Keratinocyte (primary cell): ENCODE data around the gene STOM. TPM values are rescaled to one million over a fixed set of nuclear protein-coding genes. Genes with fewer than 3 reads are reported as not detected.
"Not testable (repeated sequence)": the region's sequence is repeated elsewhere in the genome, so short reads cannot be mapped to it uniquely, and the experiment has no call there.

Source experiments
- DNase-seq: peaks from one replicate; pipeline ENCODE4 v3.0.0-alpha.2; 2011; ENCODE audit warnings: low read depth, missing footprints, low spot score
- FAIRE-seq: peaks from 2 replicates; lab custom pipeline; 2011; peaks lifted over from hg19 to GRCh38; lab: Jason Lieb, UNC
- H2AFZ ChIP-seq: 2 replicates; pipeline ENCODE4 v1.6.0; 2012; ENCODE audit warnings: low read length, control low read depth, inconsistent platforms; ENCODE audit not compliant: control insufficient read depth
- H3K27ac ChIP-seq: 2 replicates; pipeline ENCODE4 v1.5.1; 2011; ENCODE audit warnings: low read length; ENCODE audit not compliant: control insufficient read depth, insufficient read depth
- H3K27me3 ChIP-seq: 3 replicates; pipeline ENCODE4 v1.6.0; 2011; ENCODE audit warnings: low read length; ENCODE audit not compliant: control insufficient read depth, insufficient read depth; ENCODE audit errors: extremely low read depth
- H3K36me3 ChIP-seq, 2 experiments: 2 replicates in 1 of 2; 3 replicates in 1 of 2; pipeline ENCODE4 v1.5.1; 2011; ENCODE audit warnings: low read length in 2 of 2, mild to moderate bottlenecking in 1 of 2; ENCODE audit not compliant: control insufficient read depth in 2 of 2, insufficient read depth in 2 of 2; ENCODE audit errors: extremely low read depth in 1 of 2
- H3K4me1 ChIP-seq: 3 replicates; pipeline ENCODE4 v1.5.1; 2011; ENCODE audit warnings: low read length; ENCODE audit not compliant: control insufficient read depth, insufficient read depth; ENCODE audit errors: extremely low read depth
- H3K4me2 ChIP-seq: 3 replicates; pipeline ENCODE4 v1.6.0; 2011; ENCODE audit warnings: low read depth, low read length; ENCODE audit not compliant: control insufficient read depth, insufficient read depth; ENCODE audit errors: extremely low read depth
- H3K4me3 ChIP-seq, 3 experiments: fragments of 200-600 bp in 1 of 3; sonication (generic) in 1 of 3; 2 replicates in 2 of 3; 3 replicates in 1 of 3; pipeline ENCODE4 v1.5.1; 2011 to 2016; ENCODE audit warnings: low read length in 3 of 3, mild to moderate bottlenecking in 3 of 3, control low read depth in 2 of 3, inconsistent platforms in 1 of 3, low read depth in 1 of 3, mixed read lengths in 1 of 3, mixed run types in 1 of 3, moderate library complexity in 1 of 3; ENCODE audit not compliant: control insufficient read depth in 2 of 3, insufficient read depth in 2 of 3; ENCODE audit errors: extremely low read depth in 1 of 3
- H3K79me2 ChIP-seq: 2 replicates; pipeline ENCODE4 v1.6.0; 2012; ENCODE audit warnings: low read length; ENCODE audit not compliant: control insufficient read depth, insufficient read depth
- H3K9ac ChIP-seq: 3 replicates; pipeline ENCODE4 v1.6.0; 2011; ENCODE audit warnings: low read length; ENCODE audit not compliant: control insufficient read depth, insufficient read depth; ENCODE audit errors: extremely low read depth
- H3K9me1 ChIP-seq: 3 replicates; pipeline ENCODE4 v1.6.0; 2011; ENCODE audit warnings: low read length; ENCODE audit not compliant: control insufficient read depth, insufficient read depth; ENCODE audit errors: extremely low read depth
- H3K9me3 ChIP-seq: 2 replicates; pipeline ENCODE4 v1.5.1; 2012; ENCODE audit warnings: low read depth, low read length; ENCODE audit not compliant: control insufficient read depth
- H4K20me1 ChIP-seq: 3 replicates; pipeline ENCODE4 v1.6.0; 2011; ENCODE audit warnings: low read length; ENCODE audit not compliant: control insufficient read depth, insufficient read depth; ENCODE audit errors: extremely low read depth
- EZH2 ChIP-seq: IDR thresholded peaks from one replicate; pipeline ENCODE4 v1.6.1; 2012; ENCODE audit warnings: inconsistent platforms, mild to moderate bottlenecking, low read length, moderate library complexity
- dilution Hi-C: fragments of 300-500 bp; cut with MboI; formaldehyde crosslinking; loops from one replicate; pipeline ENCODE4 v1.7.0; 2020; ENCODE audit warnings: low sequenced_read_pairs; ENCODE audit not compliant: extremely low pct_ligation_motif_present
- polyA plus RNA-seq, 5 experiments: library from polyadenylated mRNA; depleted of rRNA in 3 of 5; stranded (reverse) in 3 of 5; stranded (forward) in 1 of 5; unstranded in 1 of 5; fragments of >200 nt; gene quantifications; 1 replicate in 1 of 5; 2 replicates in 3 of 5; 3 replicates in 1 of 5; pipeline versions ENCODE4 v1.2.1 to v1.2.3, GENCODE V29; 2011 to 2012; ENCODE audit warnings: missing spikeins in 2 of 5, low read depth in 1 of 5, low replicate concordance in 1 of 5
- TF ChIP-seq, protein P1 (sequence below), 3 experiments: IDR thresholded peaks in 1 of 3; conservative IDR thresholded peaks in 1 of 3; optimal IDR thresholded peaks in 1 of 3; 2 replicates in 2 of 3; 3 replicates in 1 of 3; pipeline versions ENCODE3 to v1.5.1; 2011; ENCODE audit warnings: low read length in 3 of 3, mild to moderate bottlenecking in 3 of 3, moderate library complexity in 2 of 3, control low read depth in 1 of 3, inconsistent platforms in 1 of 3; ENCODE audit not compliant: insufficient read depth in 2 of 3; ENCODE audit errors: extremely low read depth in 1 of 3

Gene STOM
- polyA plus RNA-seq, 1 donor (not counting 4 experiments of a cell fraction or from before 2014, with no cell fraction given) = 121 TPM

DNA sequence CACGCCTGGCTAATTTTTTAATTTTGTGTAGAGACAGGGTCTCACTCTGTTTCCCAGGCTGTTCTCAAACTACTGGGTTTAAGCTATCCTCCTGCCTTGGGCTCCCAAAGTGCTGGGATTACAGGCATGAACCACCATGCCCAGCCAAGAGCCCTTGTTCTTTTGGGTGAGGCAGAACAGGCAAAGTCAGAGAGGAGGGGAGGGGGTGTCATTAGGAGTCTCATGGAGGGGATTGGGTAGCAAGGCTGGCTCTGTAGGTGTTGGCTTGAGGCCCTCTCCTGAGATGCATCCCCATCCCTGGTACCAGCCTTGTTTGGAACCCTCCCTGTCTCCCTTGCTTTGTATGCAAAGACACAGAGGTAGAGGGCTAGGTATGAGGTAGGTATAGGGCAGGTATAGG is 78.0 kb downstream of the STOM start:
- Histone ChIP-seq H3K36me3 (peaks cover 9 to 11% of the 10 kb centered on the region in 2 experiments), H2AFZ (no peak overlapping the region), H4K20me1 (no peaks in the 10 kb centered on the region), H3K4me3 (no peak overlapping the region), H3K4me1 (peaks cover 31% of the 10 kb centered on the region), H3K27me3 (no peaks in the 10 kb centered on the region), H3K9ac (no peak overlapping the region), H3K27ac (no peak overlapping the region), H3K9me3 (no peaks in the 10 kb centered on the region), H3K79me2 (no peaks in the 10 kb centered on the region), H3K9me1 (no peaks in the 10 kb centered on the region), H3K4me2 (no peak overlapping the region)
- dilution Hi-C loops = no loop called here
- DNase-seq (no peak), FAIRE-seq (no peak)
- TF ChIP-seq EZH2 = no peak
- TF ChIP-seq, protein P1, sequence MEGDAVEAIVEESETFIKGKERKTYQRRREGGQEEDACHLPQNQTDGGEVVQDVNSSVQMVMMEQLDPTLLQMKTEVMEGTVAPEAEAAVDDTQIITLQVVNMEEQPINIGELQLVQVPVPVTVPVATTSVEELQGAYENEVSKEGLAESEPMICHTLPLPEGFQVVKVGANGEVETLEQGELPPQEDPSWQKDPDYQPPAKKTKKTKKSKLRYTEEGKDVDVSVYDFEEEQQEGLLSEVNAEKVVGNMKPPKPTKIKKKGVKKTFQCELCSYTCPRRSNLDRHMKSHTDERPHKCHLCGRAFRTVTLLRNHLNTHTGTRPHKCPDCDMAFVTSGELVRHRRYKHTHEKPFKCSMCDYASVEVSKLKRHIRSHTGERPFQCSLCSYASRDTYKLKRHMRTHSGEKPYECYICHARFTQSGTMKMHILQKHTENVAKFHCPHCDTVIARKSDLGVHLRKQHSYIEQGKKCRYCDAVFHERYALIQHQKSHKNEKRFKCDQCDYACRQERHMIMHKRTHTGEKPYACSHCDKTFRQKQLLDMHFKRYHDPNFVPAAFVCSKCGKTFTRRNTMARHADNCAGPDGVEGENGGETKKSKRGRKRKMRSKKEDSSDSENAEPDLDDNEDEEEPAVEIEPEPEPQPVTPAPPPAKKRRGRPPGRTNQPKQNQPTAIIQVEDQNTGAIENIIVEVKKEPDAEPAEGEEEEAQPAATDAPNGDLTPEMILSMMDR (optimal IDR thresholded peaks at IDR 0.05 in 1 of 3, IDR thresholded peaks at IDR 0.05 in 1 of 3, conservative IDR thresholded peaks at IDR 0.05 in 1 of 3; ENCODE audit: extremely low read depth in 1 of 3, insufficient read depth in 2 of 3, low read length in 3 of 3) = no peak

DNA sequence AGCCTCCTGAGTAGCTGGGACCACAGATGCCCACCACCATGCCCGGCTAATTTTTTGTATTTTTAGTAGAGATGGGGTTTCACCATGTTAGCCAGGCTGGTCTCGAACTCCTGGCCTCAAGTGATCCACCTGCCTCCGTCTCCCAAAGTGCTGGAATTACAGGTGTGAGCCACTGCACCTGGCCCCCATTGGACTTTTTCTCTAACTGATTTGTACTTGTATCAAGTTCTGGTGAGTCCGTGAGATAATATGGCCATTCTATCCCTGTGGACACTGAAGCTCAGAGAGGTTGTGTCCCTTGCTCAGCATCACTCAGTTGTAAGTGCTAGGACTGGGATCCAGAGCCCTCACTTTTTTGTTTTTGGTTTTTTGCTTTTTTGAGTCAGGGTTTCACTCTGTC is 78.5 kb downstream of the STOM start:
- H3K4me3 ChIP-seq, H3K36me3 ChIP-seq, H2AFZ ChIP-seq, H3K27me3 ChIP-seq, DNase-seq, dilution Hi-C loops, H3K9me1 ChIP-seq, FAIRE-seq, H3K9me3 ChIP-seq, H3K27ac ChIP-seq, H3K79me2 ChIP-seq, H4K20me1 ChIP-seq, H3K9ac ChIP-seq, H3K4me2 ChIP-seq: not testable (repeated sequence)
- peaks cover 36% of the 10 kb centered on the region for H3K4me1 ChIP-seq

DNA sequence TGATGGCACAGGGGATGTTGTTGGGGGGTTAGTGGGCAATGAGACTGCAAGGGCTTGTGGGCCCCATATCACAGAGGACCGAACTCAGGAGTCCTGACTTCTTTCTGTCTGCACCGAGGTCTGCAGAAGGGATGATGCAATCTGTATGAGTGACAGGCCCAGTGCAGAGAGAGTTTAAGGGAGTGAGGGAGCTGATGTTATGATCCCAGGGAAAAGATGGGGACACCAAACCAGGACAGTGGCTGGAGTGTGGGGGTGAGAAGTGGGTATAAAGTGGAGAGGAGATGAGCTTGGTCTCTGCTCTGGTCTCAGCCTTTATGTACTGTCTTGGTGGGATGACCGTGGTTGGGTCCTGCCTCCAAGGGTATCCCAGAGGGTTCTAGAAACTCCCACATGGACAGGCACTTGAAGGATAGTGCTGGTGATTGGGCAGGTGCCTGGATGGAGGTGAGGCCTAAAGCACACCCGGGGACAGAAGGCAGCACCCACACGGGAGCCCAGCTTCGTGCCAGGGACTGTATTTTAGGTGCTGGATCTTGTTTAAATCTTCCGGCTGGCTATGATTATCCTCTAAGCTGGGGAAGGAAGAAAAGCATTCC is 80.2 kb downstream of the STOM start:
- H3K79me2 ChIP-seq = peaks cover 1% of the 10 kb centered on the region
- dilution Hi-C loops = no loop called here
- peak overlapping the region; percentile 74 for H2AFZ ChIP-seq
- peaks cover 53% of the 10 kb centered on the region for H3K4me1 ChIP-seq
- no peaks in the 10 kb centered on the region for H3K9me3 ChIP-seq
- peak overlapping the region; percentile 100 for H3K27ac ChIP-seq
- no peak for DNase-seq
- peak overlapping the region; percentile 74 for H3K4me2 ChIP-seq
- TF ChIP-seq, protein P1 (optimal IDR thresholded peaks at IDR 0.05 in 1 of 3, IDR thresholded peaks at IDR 0.05 in 1 of 3, conservative IDR thresholded peaks at IDR 0.05 in 1 of 3; ENCODE audit: extremely low read depth in 1 of 3, insufficient read depth in 2 of 3, low read length in 3 of 3) = no peak
- TF ChIP-seq EZH2 = no peak
- FAIRE-seq = no peak
- no peaks in the 10 kb centered on the region for H4K20me1 ChIP-seq
- H3K9me1 ChIP-seq = no peaks in the 10 kb centered on the region
- peaks cover 1 to 12% of the 10 kb centered on the region in 2 experiments for H3K36me3 ChIP-seq
- peak overlapping the region; percentile 91 for H3K9ac ChIP-seq
- peak overlapping the region in 1 of 3 experiments; percentile 28 for H3K4me3 ChIP-seq
- no peaks in the 10 kb centered on the region for H3K27me3 ChIP-seq
